ENCODE results near the gene PELI1. TPM values are rescaled to one million over a fixed set of nuclear protein-coding genes. Genes with fewer than 3 reads are reported as not detected.

PELI1 gene
- total RNA-seq, 1 donor from 2014 or later, result 34.1 TPM

DNA sequence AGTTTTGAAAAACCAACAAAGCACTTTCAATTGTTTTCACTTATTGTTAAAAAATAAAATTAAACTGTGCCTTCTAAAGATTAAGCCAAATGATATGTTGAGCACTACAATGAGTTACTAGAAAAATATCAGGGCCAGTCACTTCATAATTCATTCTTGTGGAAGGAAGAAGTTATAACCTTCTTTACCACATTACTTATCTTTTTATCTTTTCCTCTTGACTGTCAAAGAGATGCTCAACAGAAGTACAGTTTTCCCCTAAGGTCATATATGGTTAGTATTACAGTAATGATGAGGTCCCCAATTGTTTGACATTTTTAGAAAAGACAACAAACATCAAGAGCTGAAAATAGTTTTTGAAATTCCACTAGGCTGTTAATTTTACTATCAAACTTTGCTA, 9.4 kb downstream of the PELI1 start:
- no peak overlapping the region for H3K27ac ChIP-seq
- TF ChIP-seq, protein P1, sequence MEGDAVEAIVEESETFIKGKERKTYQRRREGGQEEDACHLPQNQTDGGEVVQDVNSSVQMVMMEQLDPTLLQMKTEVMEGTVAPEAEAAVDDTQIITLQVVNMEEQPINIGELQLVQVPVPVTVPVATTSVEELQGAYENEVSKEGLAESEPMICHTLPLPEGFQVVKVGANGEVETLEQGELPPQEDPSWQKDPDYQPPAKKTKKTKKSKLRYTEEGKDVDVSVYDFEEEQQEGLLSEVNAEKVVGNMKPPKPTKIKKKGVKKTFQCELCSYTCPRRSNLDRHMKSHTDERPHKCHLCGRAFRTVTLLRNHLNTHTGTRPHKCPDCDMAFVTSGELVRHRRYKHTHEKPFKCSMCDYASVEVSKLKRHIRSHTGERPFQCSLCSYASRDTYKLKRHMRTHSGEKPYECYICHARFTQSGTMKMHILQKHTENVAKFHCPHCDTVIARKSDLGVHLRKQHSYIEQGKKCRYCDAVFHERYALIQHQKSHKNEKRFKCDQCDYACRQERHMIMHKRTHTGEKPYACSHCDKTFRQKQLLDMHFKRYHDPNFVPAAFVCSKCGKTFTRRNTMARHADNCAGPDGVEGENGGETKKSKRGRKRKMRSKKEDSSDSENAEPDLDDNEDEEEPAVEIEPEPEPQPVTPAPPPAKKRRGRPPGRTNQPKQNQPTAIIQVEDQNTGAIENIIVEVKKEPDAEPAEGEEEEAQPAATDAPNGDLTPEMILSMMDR (IDR thresholded peaks at IDR 0.05), result no peak
- H3K4me1 ChIP-seq, result peaks cover 59% of the 10 kb centered on the region
- H3K27me3 ChIP-seq (ENCODE audit: low read depth), result no peaks in the 10 kb centered on the region
- H3K4me3 ChIP-seq, result no peak overlapping the region
- intact Hi-C loops (cut with DNase I), result no loop called here
- ATAC-seq (no peak), DNase-seq (no peak)
- H3K36me3 ChIP-seq, result no peaks in the 10 kb centered on the region
- no peaks in the 10 kb centered on the region for H3K9me3 ChIP-seq

DNA sequence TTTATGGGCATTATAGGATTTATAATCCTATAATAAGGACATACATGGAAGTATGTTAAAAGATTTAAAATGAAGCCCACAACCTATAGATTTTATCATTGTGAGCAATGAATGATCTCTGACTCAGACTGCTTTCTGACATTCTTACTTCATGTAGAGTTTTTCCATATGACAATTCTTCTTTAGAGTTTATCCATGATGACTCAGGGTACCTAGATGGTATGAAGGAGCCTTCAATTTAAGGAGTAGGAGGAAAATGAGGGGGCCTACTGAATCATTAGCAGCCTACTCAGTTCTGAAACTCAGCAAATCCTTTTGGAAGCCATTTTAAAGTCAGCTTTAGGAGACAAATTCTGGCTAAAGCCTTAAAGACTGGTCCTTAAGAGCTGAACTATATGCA, 10.4 kb downstream of the PELI1 start:
- intact Hi-C loops (cut with DNase I), result no loop called here
- Histone ChIP-seq H3K36me3 (no peaks in the 10 kb centered on the region), H3K9me3 (no peaks in the 10 kb centered on the region), H3K27ac (no peak overlapping the region), H3K27me3 (ENCODE audit: low read depth) (no peaks in the 10 kb centered on the region), H3K4me3 (no peak overlapping the region), H3K4me1 (peaks cover 58% of the 10 kb centered on the region)
- no peak for DNase-seq
- TF ChIP-seq, protein P1 (IDR thresholded peaks at IDR 0.05), result no peak
- ATAC-seq, result no peak

DNA sequence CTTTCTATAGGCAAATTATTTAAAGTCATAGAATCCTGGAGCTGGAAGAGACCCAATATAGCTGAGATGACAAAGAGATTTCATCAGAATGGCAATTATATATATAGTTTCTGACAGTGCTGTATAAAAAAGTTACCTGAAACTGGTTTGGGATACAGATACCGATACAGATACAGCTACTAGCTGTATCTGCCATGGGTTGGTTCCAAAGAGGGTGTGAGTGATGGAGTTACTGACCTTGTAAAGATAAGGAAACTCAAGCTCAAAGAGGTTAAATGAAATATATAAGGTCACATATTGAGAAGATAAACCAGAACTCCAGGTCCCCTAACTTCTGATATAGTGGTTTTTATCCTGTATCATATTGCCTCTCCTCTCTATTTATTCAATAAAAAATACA, 10.9 kb downstream of the PELI1 start:
- ATAC-seq, result no peak

DNA sequence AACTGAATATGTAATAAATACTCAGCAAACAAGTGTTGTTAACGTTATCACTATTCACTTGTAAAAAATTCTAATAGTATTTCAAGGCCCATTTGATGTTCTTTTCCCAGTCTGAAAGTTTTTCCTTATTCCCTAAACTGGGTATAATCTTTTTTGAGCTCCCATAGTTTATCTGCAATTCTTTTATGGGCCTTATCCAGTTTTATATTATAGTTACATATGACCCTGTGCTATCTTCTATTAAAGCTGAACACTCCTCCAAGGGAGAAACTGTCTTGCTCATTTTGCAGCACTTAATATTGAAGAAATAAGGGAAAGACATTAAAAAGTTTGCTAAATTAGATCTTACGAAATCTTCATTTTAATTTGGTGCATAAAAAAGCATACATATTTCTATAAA, 13.9 kb downstream of the PELI1 start:
- no peak for DNase-seq
- intact Hi-C loops (cut with DNase I), result no loop called here
- TF ChIP-seq, protein P1 (IDR thresholded peaks at IDR 0.05), result no peak
- no peaks in the 10 kb centered on the region for H3K9me3 ChIP-seq
- no peaks in the 10 kb centered on the region for H3K36me3 ChIP-seq
- H3K4me3 ChIP-seq, result no peak overlapping the region
- H3K27me3 ChIP-seq (ENCODE audit: low read depth), result no peaks in the 10 kb centered on the region
- H3K27ac ChIP-seq, result no peak overlapping the region
- ATAC-seq, result no peak
- peaks cover 31% of the 10 kb centered on the region for H3K4me1 ChIP-seq

More for the DNA sequence above, 10.9 kb downstream of the PELI1 start:
- Histone ChIP-seq H3K36me3 (no peaks in the 10 kb centered on the region), H3K4me1 (peaks cover 58% of the 10 kb centered on the region), H3K4me3 (no peak overlapping the region), H3K9me3 (no peaks in the 10 kb centered on the region), H3K27me3 (ENCODE audit: low read depth) (no peaks in the 10 kb centered on the region), H3K27ac (no peak overlapping the region)
- TF ChIP-seq, protein P1 (IDR thresholded peaks at IDR 0.05), result no peak
- intact Hi-C loops (cut with DNase I), result no loop called here
- DNase-seq, result no peak

DNA sequence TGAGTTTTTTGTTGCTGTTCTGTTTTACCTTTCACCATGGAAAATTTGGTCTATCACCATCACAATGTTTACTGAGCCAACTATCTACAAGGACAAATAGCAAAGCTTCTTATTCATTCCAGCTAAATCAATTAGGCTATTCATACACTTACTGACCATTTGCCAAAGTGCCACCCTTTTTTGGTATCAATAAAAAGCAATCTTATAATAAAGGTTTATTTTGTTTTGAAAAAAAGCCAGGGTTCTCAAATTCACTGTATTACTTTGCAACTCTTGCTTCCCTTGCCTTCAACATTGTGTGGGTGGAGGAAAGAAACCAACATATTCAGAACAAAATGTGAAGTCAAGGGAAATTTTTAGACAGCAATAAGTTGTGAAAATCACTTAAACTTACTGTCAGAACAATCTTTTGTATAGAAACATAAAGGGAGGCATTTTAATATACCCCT, 15.3 kb downstream of the PELI1 start:
- TF ChIP-seq, protein P1 (IDR thresholded peaks at IDR 0.05), result no peak
- intact Hi-C loops (cut with DNase I), result no loop called here
- Histone ChIP-seq H3K4me1 (peaks cover 24% of the 10 kb centered on the region), H3K27ac (no peak overlapping the region), H3K27me3 (ENCODE audit: low read depth) (no peaks in the 10 kb centered on the region), H3K36me3 (no peaks in the 10 kb centered on the region), H3K9me3 (no peaks in the 10 kb centered on the region), H3K4me3 (no peak overlapping the region)
- DNase-seq, result no peak
- ATAC-seq, result no peak

DNA sequence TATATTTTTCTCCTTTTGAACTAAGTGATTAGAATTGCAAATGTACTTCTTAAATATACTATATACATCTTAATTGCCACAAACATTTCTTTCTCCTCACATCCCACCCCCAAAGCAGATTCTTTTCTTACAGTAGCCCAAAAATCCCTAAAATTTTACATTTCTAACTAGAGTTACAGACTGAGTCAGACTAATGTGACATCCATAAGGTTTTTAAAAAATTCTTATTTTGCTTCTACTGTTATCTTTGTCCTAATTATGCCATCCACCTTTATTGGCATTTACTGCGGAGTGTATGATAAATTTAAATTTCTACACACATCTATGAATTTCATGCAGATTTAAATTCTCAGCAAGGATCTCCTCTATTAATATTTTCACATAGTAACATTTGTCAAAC, 15.8 kb downstream of the PELI1 start:
- intact Hi-C loops (cut with DNase I), result no loop called here
- DNase-seq, result no peak
- Histone ChIP-seq H3K36me3 (no peaks in the 10 kb centered on the region), H3K4me3 (no peak overlapping the region), H3K4me1 (peaks cover 24% of the 10 kb centered on the region), H3K9me3 (no peaks in the 10 kb centered on the region), H3K27me3 (ENCODE audit: low read depth) (no peaks in the 10 kb centered on the region), H3K27ac (no peak overlapping the region)
- no peak for ATAC-seq
- TF ChIP-seq, protein P1 (IDR thresholded peaks at IDR 0.05), result no peak
